WTC11 (cell line): ENCODE results near the gene IL18R1. TPM values are rescaled to one million over a fixed set of nuclear protein-coding genes. Genes with fewer than 3 reads are reported as not detected.

ENCODE experiments used
- ATAC-seq: fragments of 200-7000 bp; cut with Tn5 transposase; 2 replicates; pipeline ENCODE4 v1.10.0; 2021; ENCODE audit warnings: mild to moderate bottlenecking, moderate library complexity
- CTCF ChIA-PET: fragments of 300-600 bp; sonication (Branson Sonifier 250); formaldehyde crosslinking; loops from one replicate; lab custom pipeline; 2021; ENCODE audit warnings: antibody characterized with exemption; lab: Charles Lee
- POLR2A ChIA-PET: fragments of 350-600 bp; sonication (Branson Sonifier 250); formaldehyde crosslinking; loops from one replicate; lab custom pipeline; 2021; ENCODE audit warnings: antibody characterized with exemption; lab: Charles Lee
- DNase-seq: peaks from one replicate; pipeline ENCODE4 v3.0.0; 2021; ENCODE audit warnings: low spot score
- H3K27ac Mint-ChIP-seq: 2 replicates; pipeline ENCODE4 v1.8.0; 2021; ENCODE audit warnings: mixed read lengths
- H3K27me3 Mint-ChIP-seq: 2 replicates; pipeline ENCODE4 v1.8.0; 2021; ENCODE audit warnings: low read depth, mild to moderate bottlenecking, moderate library complexity, mixed read lengths
- H3K36me3 Mint-ChIP-seq: 2 replicates; pipeline ENCODE4 v1.8.0; 2021; ENCODE audit warnings: mixed read lengths
- H3K4me1 Mint-ChIP-seq: 2 replicates; pipeline ENCODE4 v1.8.0; 2022; ENCODE audit warnings: mixed read lengths
- H3K4me3 Mint-ChIP-seq: 2 replicates; pipeline ENCODE4 v1.8.0; 2021; ENCODE audit warnings: mild to moderate bottlenecking, moderate library complexity, mixed read lengths
- H3K9me3 Mint-ChIP-seq: 2 replicates; pipeline ENCODE4 v1.8.0; 2021; ENCODE audit warnings: mixed read lengths
- ATF2 ChIP-seq: sonication (generic); formaldehyde crosslinking; IDR thresholded peaks from 2 replicates; pipeline ENCODE4 v1.8.1; 2022; ENCODE audit warnings: low read depth, missing genetic modification reagents, borderline replicate concordance
- ATF3 ChIP-seq: sonication (generic); formaldehyde crosslinking; conservative IDR thresholded peaks from 2 replicates; pipeline ENCODE4 v1.8.1; 2022; ENCODE audit warnings: mild to moderate bottlenecking, missing genetic modification reagents
- ATF6 ChIP-seq: sonication (generic); formaldehyde crosslinking; IDR thresholded peaks from 2 replicates; pipeline ENCODE4 v1.8.1; 2023; ENCODE audit warnings: mild to moderate bottlenecking, missing genetic modification reagents
- ETV6 ChIP-seq: sonication (generic); formaldehyde crosslinking; IDR thresholded peaks from 2 replicates; pipeline ENCODE4 v1.8.1; 2022; ENCODE audit warnings: mild to moderate bottlenecking, missing genetic modification reagents
- FOXK1 ChIP-seq: sonication (generic); formaldehyde crosslinking; IDR thresholded peaks from 2 replicates; pipeline ENCODE4 v1.8.0; 2022; ENCODE audit warnings: mild to moderate bottlenecking, moderate library complexity, missing genetic modification reagents
- NR2C2 ChIP-seq: sonication (generic); formaldehyde crosslinking; IDR thresholded peaks from 2 replicates; pipeline ENCODE4 v1.8.0; 2022; ENCODE audit warnings: mild to moderate bottlenecking, missing genetic modification reagents
- PRDM15 ChIP-seq: sonication (generic); formaldehyde crosslinking; IDR thresholded peaks from 2 replicates; pipeline ENCODE4 v1.8.0; 2022; ENCODE audit warnings: missing genetic modification reagents
- SMAD3 ChIP-seq: sonication (generic); formaldehyde crosslinking; IDR thresholded peaks from 2 replicates; pipeline ENCODE4 v1.8.0; 2022; ENCODE audit warnings: missing genetic modification reagents, mild to moderate bottlenecking, borderline replicate concordance
- SOX15 ChIP-seq: fragments of 250-450 bp; sonication (Bioruptor Pico); IDR thresholded peaks from 2 replicates; pipeline ENCODE4 v1.9.0; 2021; ENCODE audit warnings: mild to moderate bottlenecking
- TEAD4 ChIP-seq: sonication (generic); formaldehyde crosslinking; IDR thresholded peaks from 2 replicates; pipeline ENCODE4 v1.8.0; 2022; ENCODE audit warnings: mild to moderate bottlenecking, missing genetic modification reagents
- ZNF263 ChIP-seq: sonication (generic); formaldehyde crosslinking; IDR thresholded peaks from 2 replicates; pipeline ENCODE4 v1.8.1; 2022; ENCODE audit warnings: low read depth, mild to moderate bottlenecking, moderate library complexity, missing genetic modification reagents
- ZNF317 ChIP-seq: sonication (generic); formaldehyde crosslinking; IDR thresholded peaks from 2 replicates; pipeline ENCODE4 v1.8.1; 2023; ENCODE audit warnings: low read depth, mild to moderate bottlenecking, moderate library complexity, missing genetic modification reagents, borderline replicate concordance
- ZNF425 ChIP-seq: fragments of 250-450 bp; sonication (Bioruptor Pico); conservative IDR thresholded peaks from 2 replicates; pipeline ENCODE4 v1.9.0; 2021; ENCODE audit warnings: mild to moderate bottlenecking
- ZNF512 ChIP-seq: sonication (generic); formaldehyde crosslinking; IDR thresholded peaks from 2 replicates; pipeline ENCODE4 v1.8.1; 2022; ENCODE audit warnings: missing genetic modification reagents, borderline replicate concordance
- ZNF532 ChIP-seq: fragments of 250-450 bp; sonication (Bioruptor Pico); IDR thresholded peaks from 2 replicates; pipeline ENCODE4 v1.9.0; 2021; ENCODE audit warnings: mild to moderate bottlenecking, borderline replicate concordance
- ZSCAN18 ChIP-seq: fragments of 250-450 bp; sonication (Bioruptor Pico); IDR thresholded peaks from 2 replicates; pipeline ENCODE4 v2.1.2; 2022; ENCODE audit warnings: mild to moderate bottlenecking, moderate library complexity
- total RNA-seq: library from RNA; stranded (reverse); gene quantifications from 3 replicates; pipeline ENCODE4 v1.2.3, GENCODE V29; 2021

The IL18R1 gene
- total RNA-seq, 1 experiment from 2014 or later, result not detected

GRCh38 chr2:102346381-102347130, 9.0 kb upstream of the IL18R1 start (continued):
- no peak for TF ChIP-seq ZNF532 (CRISPR knock-in tag)
- TF ChIP-seq SOX15, result no peak
- TF ChIP-seq ZNF425 (CRISPR knock-in tag), result no peak
- TF ChIP-seq ATF6 (CRISPR knock-in tag), result no peak
- no peak for TF ChIP-seq ZSCAN18

GRCh38 chr2:102350137-102350793, 5.3 kb upstream of the IL18R1 start:
- H3K4me1 Mint-ChIP-seq, result no peaks in the 10 kb centered on the region
- DNase-seq (no peak), ATAC-seq (no peak)
- H3K4me3 Mint-ChIP-seq, result no peak overlapping the region
- POLR2A ChIA-PET, result no interaction called here
- no peak overlapping the region for H3K27ac Mint-ChIP-seq
- CTCF ChIA-PET, result interaction anchor here (0.9 kb wide), 1 partner anchor 184 kb away, joined by 4 read pairs; no protein-coding TSS in a partner anchor
- no peaks in the 10 kb centered on the region for H3K36me3 Mint-ChIP-seq
- H3K27me3 Mint-ChIP-seq, result peaks cover 10% of the 10 kb centered on the region; the same call in 1 of the 2 replicates
- no peaks in the 10 kb centered on the region for H3K9me3 Mint-ChIP-seq
- no peak for TF ChIP-seq ETV6 (CRISPR knock-in tag)
- no peak for TF ChIP-seq ATF2 (CRISPR knock-in tag)
- TF ChIP-seq FOXK1, result no peak
- TF ChIP-seq ZNF512 (CRISPR knock-in tag), result no peak
- TF ChIP-seq TEAD4, result no peak
- TF ChIP-seq NR2C2, result no peak
- no peak for TF ChIP-seq PRDM15
- no peak for TF ChIP-seq SMAD3 (CRISPR knock-in tag)
- TF ChIP-seq ATF3 (CRISPR knock-in tag), result no peak
- TF ChIP-seq ZNF317 (CRISPR knock-in tag), result no peak
- TF ChIP-seq ZNF263 (CRISPR knock-in tag), result no peak
